ENCODE results near the gene LIX1.

The LIX1 gene

DNA sequence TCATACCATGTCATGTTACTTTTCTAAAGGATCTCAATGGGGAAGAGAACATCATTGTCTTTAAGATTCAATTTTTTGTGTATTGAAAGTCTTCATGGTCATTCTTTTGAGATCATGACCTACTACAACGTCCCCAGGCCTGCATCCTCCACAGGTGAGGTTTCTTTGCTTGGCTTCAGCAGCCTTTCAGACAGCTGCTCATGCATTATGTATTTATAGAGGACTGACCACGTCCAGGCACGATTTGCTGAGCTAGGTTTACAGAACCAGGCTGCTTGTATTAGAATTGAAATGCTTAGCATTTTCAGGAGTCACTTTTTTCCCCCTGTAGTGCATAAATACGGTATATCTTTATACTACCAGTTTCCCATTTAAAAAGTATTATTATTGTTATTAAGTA is 70.4 kb downstream of the LIX1 start:
- DNase-seq, result no peak

DNA sequence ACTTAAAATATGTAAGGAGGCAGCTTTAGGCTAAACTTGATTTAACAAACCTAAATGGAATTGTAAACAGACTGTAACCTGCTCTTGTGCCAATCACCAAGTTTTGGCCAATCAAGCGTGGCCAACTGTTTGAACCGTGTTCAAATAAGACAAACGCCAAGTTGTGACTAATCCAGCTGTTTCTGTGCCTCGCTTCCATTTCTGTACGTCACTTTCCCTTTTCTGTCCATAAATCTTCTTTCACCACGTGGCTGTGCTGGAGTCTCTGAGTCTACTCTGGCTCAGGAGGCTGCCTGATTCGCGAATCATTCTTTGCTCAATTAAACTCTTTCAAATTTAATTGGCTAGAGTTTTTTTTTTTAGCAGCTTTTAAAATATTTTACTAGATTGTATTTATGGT is 71.3 kb downstream of the LIX1 start:
- no peak for DNase-seq

DNA sequence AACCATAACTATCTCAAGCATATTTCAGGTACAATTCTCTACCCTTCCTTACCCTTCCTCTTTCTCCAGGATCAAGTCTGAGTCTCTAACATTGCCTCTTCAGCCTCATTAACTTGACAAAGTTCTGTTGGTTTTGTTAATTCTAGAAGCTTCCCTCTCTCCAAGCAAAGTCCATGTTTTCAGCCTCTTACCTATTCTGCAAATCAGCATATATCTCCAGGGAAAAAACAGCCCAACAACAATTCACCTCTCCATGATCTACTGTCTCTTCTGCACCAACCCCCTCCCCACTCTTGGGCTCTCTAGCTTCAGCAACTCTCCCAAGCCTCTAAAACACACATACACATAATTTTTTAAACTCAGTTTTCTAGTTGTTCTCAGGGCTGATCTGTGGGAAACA is 72.2 kb downstream of the LIX1 start:
- no peak for DNase-seq

DNA sequence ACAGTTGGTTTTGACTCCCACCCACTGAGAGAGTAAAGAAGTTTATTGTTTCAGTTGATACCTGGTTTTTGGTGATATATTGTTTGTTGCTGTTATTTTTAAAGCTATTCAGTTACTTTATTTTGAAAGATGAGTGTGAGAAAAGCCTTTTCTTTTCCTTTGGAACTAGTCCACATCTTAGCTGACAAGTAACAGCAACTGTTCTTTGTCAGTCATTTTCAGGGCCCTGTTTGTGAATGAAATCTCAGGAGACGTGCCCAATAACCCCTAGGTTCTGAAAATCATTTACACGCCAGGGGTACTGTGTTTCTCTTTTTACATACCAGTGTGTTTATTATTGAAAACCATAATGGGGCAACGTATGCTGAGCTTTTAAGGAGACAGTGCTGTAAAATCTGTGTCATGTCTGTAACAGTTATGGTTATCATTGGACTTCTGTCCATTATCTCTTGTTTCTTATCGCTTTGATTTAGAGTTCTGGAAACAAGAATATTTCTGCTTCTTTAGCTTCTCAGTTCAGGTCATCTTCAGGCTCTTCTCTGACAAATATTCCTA is 75.0 kb downstream of the LIX1 start:
- no peak for DNase-seq

DNA sequence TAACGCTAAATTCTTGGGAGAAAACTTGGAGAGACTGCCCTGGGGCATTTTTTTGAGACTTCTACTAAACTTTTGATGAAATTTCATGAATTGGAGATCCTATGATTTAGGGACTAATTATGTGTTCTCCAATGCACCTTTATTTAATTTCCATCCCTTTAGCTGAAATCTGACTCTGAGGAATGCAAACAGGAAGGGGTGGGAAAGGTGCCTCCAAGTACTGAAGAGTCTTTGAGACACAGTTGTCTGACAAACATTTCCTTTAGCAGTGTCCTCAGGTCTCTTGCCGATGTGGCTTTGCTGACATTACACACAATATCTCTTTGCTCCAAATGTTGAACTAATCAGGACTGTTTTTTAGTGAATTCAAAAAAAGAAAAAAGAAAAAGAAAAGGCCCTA is 76.9 kb downstream of the LIX1 start:
- DNase-seq, result no peak

DNA sequence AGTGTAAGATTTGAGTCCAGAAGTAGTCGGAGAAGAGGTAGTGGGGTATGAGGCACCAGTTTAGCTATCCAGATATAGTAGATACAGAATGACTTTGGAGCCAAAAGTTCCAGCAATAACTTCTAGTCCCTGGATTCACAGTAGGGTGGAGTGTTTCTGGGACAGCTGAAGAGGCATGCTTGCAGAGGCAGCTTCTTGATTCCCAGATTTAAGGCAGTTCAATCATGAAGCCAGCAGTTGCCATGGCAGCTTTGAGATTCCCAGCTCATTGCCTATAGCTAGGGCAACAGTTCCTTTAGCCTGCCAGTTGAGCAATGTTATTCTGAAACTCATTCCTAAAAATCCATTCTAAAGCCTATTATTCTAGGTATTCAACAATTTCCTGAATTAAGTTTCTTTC is 79.2 kb downstream of the LIX1 start:
- no peak for DNase-seq

DNA sequence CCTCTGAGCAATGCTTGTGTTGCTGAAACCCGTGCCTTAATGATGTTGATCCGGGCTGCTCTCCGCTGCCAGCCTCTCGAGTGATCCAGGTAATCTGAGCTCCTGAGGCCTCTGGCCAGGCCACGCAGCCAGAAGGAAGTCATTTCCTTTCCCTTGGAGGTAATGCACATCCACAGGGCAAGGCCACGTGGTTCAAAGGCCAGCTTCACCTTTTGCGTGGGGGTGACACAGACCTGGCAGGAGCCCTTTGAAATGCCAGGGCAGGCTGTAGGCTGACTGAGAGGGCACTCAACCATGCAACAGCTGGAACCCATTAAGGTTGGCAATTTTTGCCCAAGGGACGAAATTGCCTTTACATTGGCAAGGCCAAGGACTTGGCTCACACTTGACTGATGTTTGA is 80.4 kb downstream of the LIX1 start:
- DNase-seq, result no peak

DNA sequence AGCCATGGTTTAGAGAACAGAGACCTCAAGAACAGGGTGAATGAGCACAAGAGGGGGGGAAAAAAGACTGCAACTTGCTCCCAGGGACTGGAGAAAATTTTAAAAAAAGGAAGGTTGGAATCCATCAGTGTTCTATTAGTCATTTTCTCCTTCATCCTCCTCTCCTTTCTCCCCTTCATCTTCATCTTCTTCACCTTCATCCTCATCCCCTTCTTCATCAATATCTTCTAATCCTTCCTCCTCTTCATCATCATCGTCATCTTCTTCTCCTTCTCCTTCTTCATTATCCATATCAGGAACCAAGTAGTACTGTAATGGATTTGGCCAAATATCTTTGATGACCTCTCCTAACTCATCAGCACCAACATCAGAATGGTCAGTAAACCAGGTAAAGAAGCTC is 86.1 kb downstream of the LIX1 start:
- DNase-seq, result no peak

DNA sequence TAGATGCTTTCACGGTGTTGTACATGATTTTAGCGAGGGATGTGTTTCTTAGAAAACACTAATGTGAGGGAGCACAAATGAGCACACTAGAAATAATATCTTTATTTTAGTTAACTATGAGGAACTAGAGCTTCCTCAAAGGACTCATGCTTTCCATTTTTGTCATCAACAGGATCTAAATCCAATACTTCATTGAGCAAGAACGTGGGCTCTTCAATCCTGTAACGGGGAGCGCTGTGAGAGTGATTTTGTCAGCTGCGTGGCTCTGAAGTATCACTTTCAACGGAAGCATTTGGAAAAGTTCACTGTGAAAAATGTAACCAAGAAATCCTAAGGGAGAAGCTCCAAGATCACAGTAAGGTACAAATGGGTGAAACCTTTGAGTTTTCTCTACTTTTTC is 93.2 kb downstream of the LIX1 start:
- DNase-seq, result no peak

DNA sequence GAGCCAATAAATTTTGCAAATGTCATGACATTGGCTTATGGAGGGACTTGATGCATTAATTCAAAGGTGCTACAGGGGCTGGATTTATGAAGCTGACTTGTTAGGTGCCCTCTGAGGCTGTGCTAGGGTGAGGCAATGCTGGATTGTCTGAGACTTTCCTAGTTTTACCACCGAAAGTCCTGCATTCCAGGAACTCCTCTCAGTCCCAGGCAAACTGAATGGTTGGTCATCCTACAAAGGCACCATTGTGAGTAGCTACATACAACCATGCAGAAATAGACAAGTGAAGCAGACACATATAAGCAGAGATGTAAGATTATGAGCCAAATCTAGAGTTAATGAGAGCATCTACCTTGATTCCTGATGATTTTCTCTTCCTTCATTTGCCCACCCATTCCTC is 95.3 kb downstream of the LIX1 start:
- no peak for DNase-seq

DNA sequence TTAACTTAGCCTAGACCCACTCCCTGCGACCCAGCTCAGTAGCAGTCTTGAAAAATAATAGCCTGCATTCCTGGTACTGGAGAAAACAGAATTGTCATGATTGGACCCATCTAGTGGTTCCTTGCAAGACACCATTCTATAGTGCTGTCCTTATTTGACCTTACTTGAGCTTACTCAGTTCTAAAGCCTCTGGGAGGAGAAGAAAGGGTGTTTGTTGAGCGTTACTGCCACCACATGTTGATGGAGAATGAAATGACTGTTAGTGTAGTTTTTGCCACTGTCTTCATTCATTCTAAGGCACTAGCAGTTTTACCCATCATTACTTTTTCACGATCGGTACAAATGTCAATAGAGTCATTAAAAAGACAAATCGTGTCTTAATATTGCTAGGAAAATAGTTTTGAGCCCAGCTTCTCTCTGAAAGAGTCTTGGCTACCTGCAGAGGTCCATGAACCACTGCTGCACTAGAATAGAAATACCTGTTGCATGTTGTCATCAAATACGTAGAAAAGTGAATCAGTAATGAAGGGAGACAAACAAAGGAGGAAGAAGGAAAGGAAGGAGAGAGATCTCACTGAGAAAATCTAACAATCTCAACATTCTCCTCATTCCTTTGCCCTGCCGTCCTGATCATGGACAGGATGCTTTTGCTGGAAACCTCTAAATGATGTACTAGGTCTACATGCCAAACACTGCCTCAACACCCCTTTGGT is 96.0 kb downstream of the LIX1 start:
- no peak for DNase-seq

DNA sequence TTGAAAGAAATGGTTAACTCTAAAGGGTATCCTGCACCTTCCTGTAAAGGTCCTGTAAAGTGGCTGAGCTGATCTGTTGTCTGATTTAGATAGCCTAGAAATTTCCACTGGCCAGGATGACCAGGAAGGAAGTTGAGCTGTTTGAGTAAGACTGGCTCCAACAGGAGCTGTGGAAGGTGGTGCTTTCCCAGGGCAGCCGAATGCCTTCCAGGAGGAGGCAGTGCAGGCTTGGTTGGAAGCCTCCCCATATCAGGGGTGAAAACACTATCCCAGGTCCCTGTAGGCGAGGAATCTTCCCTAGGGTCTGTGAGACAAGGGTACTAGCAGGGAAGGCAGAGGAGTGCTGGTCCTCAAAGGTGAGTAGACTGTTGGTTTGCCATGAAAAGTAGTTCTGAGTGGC is 98.4 kb downstream of the LIX1 start:
- DNase-seq, result no peak

DNA sequence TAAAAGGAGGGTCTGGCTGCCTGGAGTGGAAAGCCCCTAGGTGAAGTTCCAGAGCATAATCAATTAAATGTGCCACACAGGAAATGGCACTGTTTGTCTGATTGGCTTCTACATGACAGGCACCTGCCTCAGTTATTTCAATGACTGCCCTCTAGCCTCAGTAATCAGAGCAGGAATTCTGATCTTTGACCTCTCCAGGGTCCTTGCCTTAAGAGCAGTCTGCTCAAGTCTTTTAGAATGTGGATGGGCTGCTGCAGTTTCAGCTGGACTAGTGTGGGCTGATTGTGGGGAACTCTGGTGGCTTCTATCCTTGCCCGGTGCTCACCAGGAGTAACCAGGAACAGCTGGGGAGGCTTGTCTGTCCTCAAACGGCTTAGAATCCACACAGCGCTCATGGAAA is 98.9 kb downstream of the LIX1 start:
- no peak for DNase-seq

DNA sequence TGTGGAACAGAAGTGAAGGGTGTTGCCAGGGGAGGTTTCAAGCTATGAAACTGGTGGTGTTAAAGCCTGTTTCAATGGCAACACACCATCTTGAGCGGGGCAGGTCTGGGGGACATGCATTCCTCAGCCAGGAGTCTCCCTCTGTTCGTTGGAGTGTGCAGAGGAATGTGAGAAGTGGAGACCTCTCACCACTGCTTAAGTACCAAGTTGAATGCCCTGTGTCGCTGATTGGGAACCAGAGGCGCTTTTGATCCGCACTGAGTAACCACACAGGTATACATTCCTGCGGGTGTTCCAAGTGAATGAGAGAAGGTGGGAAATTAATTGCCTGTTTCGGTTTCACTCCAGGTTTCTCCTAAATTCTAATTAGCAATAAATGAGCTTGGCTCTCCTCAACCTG is 99.4 kb downstream of the LIX1 start:
- no peak for DNase-seq
